Measurements from ENCODE around the gene GUCD1. TPM values are rescaled to one million over a fixed set of nuclear protein-coding genes. Genes with fewer than 3 reads are reported as not detected.

Gene GUCD1
- polyA plus RNA-seq, 3 donors: 67.1 to 85.9 (median 72.5) TPM

DNA sequence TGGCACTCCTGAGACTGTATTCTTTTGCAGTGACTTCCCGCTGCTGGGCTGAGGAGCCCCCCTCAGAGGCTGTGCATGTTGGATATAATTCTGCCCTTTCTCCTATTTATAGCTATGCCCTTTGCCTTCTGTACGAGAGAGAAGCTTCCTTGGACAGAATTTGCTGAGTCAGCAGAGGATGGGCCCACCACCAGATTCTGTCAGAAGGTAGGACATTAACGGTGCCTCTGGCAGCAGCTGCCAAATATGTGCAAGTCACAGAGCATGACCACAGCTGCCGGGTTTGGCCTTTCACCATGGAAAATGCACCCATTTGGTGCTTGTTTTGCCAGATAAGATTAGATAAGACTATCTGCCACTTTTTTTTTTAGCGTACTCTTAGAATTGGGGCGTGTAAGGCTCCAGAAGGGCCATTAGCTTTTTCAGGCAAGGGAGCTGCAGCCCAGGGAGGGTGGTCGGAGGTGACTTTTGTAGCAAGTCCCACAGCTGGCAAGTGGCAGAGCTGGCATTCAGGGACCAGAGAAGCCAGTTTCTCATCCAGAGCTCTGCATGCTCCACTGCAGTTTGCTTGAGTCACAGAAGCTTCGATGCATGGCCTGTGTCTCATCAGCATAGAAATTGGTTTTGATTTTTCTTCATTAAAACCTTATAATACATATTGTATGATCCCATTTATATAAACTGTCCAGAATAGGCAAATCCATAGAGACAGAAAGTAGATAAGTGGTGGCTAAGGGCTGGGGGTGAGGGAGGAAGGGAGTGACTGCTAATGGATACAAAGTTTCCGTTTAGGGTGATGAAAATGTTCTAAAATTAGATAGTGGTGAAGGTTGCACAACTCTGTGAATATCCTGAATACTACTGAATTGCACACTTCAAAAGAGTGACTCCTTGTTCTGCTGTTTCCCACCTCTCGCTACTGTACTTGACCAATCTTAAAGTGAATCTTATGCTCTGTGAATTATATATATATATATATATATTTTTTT is 44.0 kb downstream of the GUCD1 start:
- Histone ChIP-seq H3K79me2 (ENCODE audit: insufficient read depth, low read length) (no peaks in the 10 kb centered on the region), H2AFZ (ENCODE audit: insufficient read depth, low read depth, low read length, poor library complexity, severe bottlenecking) (no peak overlapping the region), H3K27ac (ENCODE audit: low read depth in 1 of 2, low read length in 2 of 2) (peak overlapping the region; percentile 59 to 80), H3K4me2 (replicated peaks; ENCODE audit: extremely low read depth, low read length, poor library complexity, severe bottlenecking) (peak overlapping the region; percentile 70), H3K27me3 (ENCODE audit: control insufficient read depth in 2 of 2, insufficient read depth in 2 of 2, low read length in 2 of 2) (no peaks in the 10 kb centered on the region), H3K4me3 (replicated peaks in 1 of 3; ENCODE audit: low read depth in 2 of 3, low read length in 3 of 3) (peak overlapping the region in 1 of 3 experiments; percentile 65), H3K36me3 (replicated peaks in 1 of 2; ENCODE audit: control insufficient read depth in 1 of 2, insufficient read depth in 2 of 2, low read length in 2 of 2) (no peaks in the 10 kb centered on the region), H4K20me1 (ENCODE audit: insufficient read depth, low read length) (no peaks in the 10 kb centered on the region), H3K9ac (ENCODE audit: insufficient read depth, low read length, poor library complexity, severe bottlenecking) (no peak overlapping the region), H3K4me1 (ENCODE audit: control insufficient read depth in 1 of 2, insufficient read depth in 2 of 2, low read length in 2 of 2) (peaks cover 91 to 99% of the 10 kb centered on the region in 2 donors), H3K9me3 (replicated peaks in 1 of 2; ENCODE audit: control insufficient read depth in 1 of 2, insufficient read depth in 1 of 2, low read length in 2 of 2) (no peaks in the 10 kb centered on the region)
- peak; percentile 76 to 94 (median 91) for DNase-seq
- peaks cover 0 to 3% (median 0%) of the 10 kb centered on the region in 7 donors for H3K9me3 Mint-ChIP-seq
- H3K4me3 Mint-ChIP-seq: peak overlapping the region; percentile 58 to 86
- H3K36me3 Mint-ChIP-seq: peaks cover 4 to 8% of the 10 kb centered on the region in 2 donors
- peaks cover 95% of the 10 kb centered on the region for H3K4me1 Mint-ChIP-seq
- intact Hi-C loops (cut with micrococcal nuclease): no loop called here
- TF ChIP-seq, protein P1, sequence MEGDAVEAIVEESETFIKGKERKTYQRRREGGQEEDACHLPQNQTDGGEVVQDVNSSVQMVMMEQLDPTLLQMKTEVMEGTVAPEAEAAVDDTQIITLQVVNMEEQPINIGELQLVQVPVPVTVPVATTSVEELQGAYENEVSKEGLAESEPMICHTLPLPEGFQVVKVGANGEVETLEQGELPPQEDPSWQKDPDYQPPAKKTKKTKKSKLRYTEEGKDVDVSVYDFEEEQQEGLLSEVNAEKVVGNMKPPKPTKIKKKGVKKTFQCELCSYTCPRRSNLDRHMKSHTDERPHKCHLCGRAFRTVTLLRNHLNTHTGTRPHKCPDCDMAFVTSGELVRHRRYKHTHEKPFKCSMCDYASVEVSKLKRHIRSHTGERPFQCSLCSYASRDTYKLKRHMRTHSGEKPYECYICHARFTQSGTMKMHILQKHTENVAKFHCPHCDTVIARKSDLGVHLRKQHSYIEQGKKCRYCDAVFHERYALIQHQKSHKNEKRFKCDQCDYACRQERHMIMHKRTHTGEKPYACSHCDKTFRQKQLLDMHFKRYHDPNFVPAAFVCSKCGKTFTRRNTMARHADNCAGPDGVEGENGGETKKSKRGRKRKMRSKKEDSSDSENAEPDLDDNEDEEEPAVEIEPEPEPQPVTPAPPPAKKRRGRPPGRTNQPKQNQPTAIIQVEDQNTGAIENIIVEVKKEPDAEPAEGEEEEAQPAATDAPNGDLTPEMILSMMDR (IDR thresholded peaks at IDR 0.05): no peak
- H3K27me3 Mint-ChIP-seq (ENCODE audit: low read depth in 3 of 3): peaks cover 0 to 7% (median 5%) of the 10 kb centered on the region in 3 donors
- peak overlapping the region; percentile 89 to 98 (median 94) for H3K27ac Mint-ChIP-seq
- WGBS (ENCODE audit: insufficient coverage): 4% methylated on average over 6 of the region's 10 CpGs

DNA sequence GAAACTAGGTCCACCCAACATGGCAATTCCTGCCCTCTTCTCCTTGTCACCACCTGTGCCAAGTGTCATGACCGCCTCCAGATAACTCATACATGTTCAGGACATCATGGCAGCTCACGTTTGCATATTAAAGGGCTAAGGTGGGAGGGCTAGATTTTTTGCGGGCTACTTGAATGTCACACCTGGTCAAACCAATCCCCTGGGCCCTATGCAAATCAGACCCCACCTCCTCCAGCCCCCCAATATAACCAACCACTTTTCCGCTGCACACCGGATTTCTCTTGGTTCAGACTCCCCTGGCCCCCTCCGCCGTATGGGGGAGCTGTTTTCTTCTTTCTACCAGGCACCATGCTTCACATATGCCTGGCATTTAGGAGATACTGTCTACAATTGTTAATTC is 47.2 kb downstream of the GUCD1 start:
- Histone ChIP-seq H3K36me3 (replicated peaks in 1 of 2; ENCODE audit: control insufficient read depth in 1 of 2, insufficient read depth in 2 of 2, low read length in 2 of 2) (no peaks in the 10 kb centered on the region), H3K27ac (ENCODE audit: low read depth in 1 of 2, low read length in 2 of 2) (no peak overlapping the region), H3K4me1 (ENCODE audit: control insufficient read depth in 1 of 2, insufficient read depth in 2 of 2, low read length in 2 of 2) (peaks cover 91 to 99% of the 10 kb centered on the region in 2 donors), H3K9ac (ENCODE audit: insufficient read depth, low read length, poor library complexity, severe bottlenecking) (no peak overlapping the region), H3K9me3 (replicated peaks in 1 of 2; ENCODE audit: control insufficient read depth in 1 of 2, insufficient read depth in 1 of 2, low read length in 2 of 2) (no peaks in the 10 kb centered on the region), H3K4me3 (replicated peaks in 1 of 3; ENCODE audit: low read depth in 2 of 3, low read length in 3 of 3) (no peak overlapping the region), H3K4me2 (replicated peaks; ENCODE audit: extremely low read depth, low read length, poor library complexity, severe bottlenecking) (peak overlapping the region; percentile 64), H3K79me2 (ENCODE audit: insufficient read depth, low read length) (no peaks in the 10 kb centered on the region), H2AFZ (ENCODE audit: insufficient read depth, low read depth, low read length, poor library complexity, severe bottlenecking) (no peak overlapping the region), H3K27me3 (ENCODE audit: control insufficient read depth in 2 of 2, insufficient read depth in 2 of 2, low read length in 2 of 2) (no peaks in the 10 kb centered on the region), H4K20me1 (ENCODE audit: insufficient read depth, low read length) (no peaks in the 10 kb centered on the region)
- H3K27ac Mint-ChIP-seq: peak overlapping the region in 6 of 7 donors; percentile 25 to 99 (median 90)
- peaks cover 2 to 8% of the 10 kb centered on the region in 2 donors for H3K36me3 Mint-ChIP-seq
- H3K4me1 Mint-ChIP-seq: peaks cover 96% of the 10 kb centered on the region
- peaks cover 0 to 3% (median 0%) of the 10 kb centered on the region in 7 donors for H3K9me3 Mint-ChIP-seq
- DNase-seq: no peak
- H3K4me3 Mint-ChIP-seq: no peak overlapping the region
- TF ChIP-seq, protein P1 (IDR thresholded peaks at IDR 0.05): no peak
- intact Hi-C loops (cut with micrococcal nuclease): no loop called here
- WGBS (ENCODE audit: insufficient coverage): no CpG with 5 or more reads among the region's 7 CpGs
- H3K27me3 Mint-ChIP-seq (ENCODE audit: low read depth in 3 of 3): peaks cover 0 to 5% (median 3%) of the 10 kb centered on the region in 3 donors

All from CD14-positive monocyte (primary cell).